Loucy (cell line): Measurements from ENCODE around the gene BRICD5.

ENCODE experiments used
- H2AFZ ChIP-seq: fragments of 200-600 bp; sonication (generic); 2 replicates; pipeline ENCODE4 v1.6.0; 2016; ENCODE audit warnings: antibody characterized with exemption, mild to moderate bottlenecking, low read length, moderate library complexity
- H3F3A ChIP-seq: fragments of 200-600 bp; 2 replicates; pipeline ENCODE4 v1.6.0; 2016; ENCODE audit warnings: antibody characterized with exemption, low read depth, mild to moderate bottlenecking
- H3K27me3 ChIP-seq: fragments of 200-600 bp; sonication (generic); 2 replicates; pipeline ENCODE4 v1.6.1; 2014; ENCODE audit warnings: low read length, mild to moderate bottlenecking; ENCODE audit not compliant: insufficient read depth, poor library complexity, severe bottlenecking
- H3K36me3 ChIP-seq: fragments of 200-600 bp; sonication (generic); 2 replicates; pipeline ENCODE4 v1.6.1; 2016; ENCODE audit warnings: low read length; ENCODE audit not compliant: insufficient read depth
- H3K4me1 ChIP-seq: fragments of 200-600 bp; sonication (generic); 2 replicates; pipeline ENCODE4 v1.5.1; 2014; ENCODE audit warnings: low read length, mild to moderate bottlenecking; ENCODE audit not compliant: insufficient read depth, poor library complexity, severe bottlenecking
- H3K4me2 ChIP-seq: fragments of 200-600 bp; sonication (generic); 2 replicates; pipeline ENCODE4 v1.6.0; 2014; ENCODE audit warnings: antibody characterized with exemption, low read length, low read depth, mild to moderate bottlenecking; ENCODE audit not compliant: poor library complexity, severe bottlenecking
- H3K4me3 ChIP-seq: fragments of 200-600 bp; sonication (generic); 2 replicates; pipeline ENCODE4 v1.5.1; 2014; ENCODE audit warnings: low read length, mild to moderate bottlenecking, mixed read lengths; ENCODE audit not compliant: poor library complexity, severe bottlenecking
- H3K79me2 ChIP-seq: fragments of 200-600 bp; sonication (generic); 2 replicates; pipeline ENCODE4 v1.6.1; 2014; ENCODE audit warnings: low read length; ENCODE audit not compliant: insufficient read depth
- H3K9ac ChIP-seq: fragments of 200-600 bp; sonication (generic); 2 replicates; pipeline ENCODE4 v1.6.0; 2014; ENCODE audit warnings: mild to moderate bottlenecking, low read depth, low read length, moderate library complexity; ENCODE audit not compliant: poor library complexity, severe bottlenecking
- H3K9me2 ChIP-seq: fragments of 200-600 bp; sonication (generic); replicated peaks from 2 replicates; pipeline ENCODE4 v1.6.1; 2016; ENCODE audit warnings: low read depth, low read length, mixed read lengths
- H3K9me3 ChIP-seq: fragments of 200-600 bp; sonication (generic); 2 replicates; pipeline ENCODE4 v1.6.1; 2014; ENCODE audit warnings: mild to moderate bottlenecking, antibody characterized with exemption, low read length, low read depth; ENCODE audit not compliant: insufficient read depth
- H4K20me1 ChIP-seq: fragments of 200-600 bp; sonication (generic); 2 replicates; pipeline ENCODE4 v1.6.0; 2014; ENCODE audit warnings: antibody characterized with exemption, low read length, mild to moderate bottlenecking; ENCODE audit not compliant: insufficient read depth, poor library complexity, severe bottlenecking
- CTCF ChIP-seq: fragments of 200-600 bp; sonication (generic); conservative IDR thresholded peaks from 2 replicates; pipeline ENCODE4 v1.5.1; 2014; ENCODE audit warnings: mild to moderate bottlenecking, antibody characterized with exemption, low read length
- EZH2phosphoT487 ChIP-seq: fragments of 200-600 bp; IDR thresholded peaks from 2 replicates; pipeline ENCODE4 v1.6.1; 2018; ENCODE audit warnings: antibody characterized with exemption, mild to moderate bottlenecking, moderate library complexity, borderline replicate concordance

BRICD5 gene

GRCh38 chr16:2200313-2200712 is 10.3 kb downstream of the BRICD5 start:
- no peaks in the 10 kb centered on the region for H3K4me1 ChIP-seq
- H4K20me1 ChIP-seq, result no peaks in the 10 kb centered on the region
- H2AFZ ChIP-seq, result no peak overlapping the region
- H3K9me3 ChIP-seq, result no peaks in the 10 kb centered on the region
- H3K4me3 ChIP-seq, result no peak overlapping the region
- no peak for TF ChIP-seq CTCF
- TF ChIP-seq EZH2phosphoT487, result no peak
- H3K4me2 ChIP-seq, result no peak overlapping the region
- H3K36me3 ChIP-seq, result no peaks in the 10 kb centered on the region
- H3K79me2 ChIP-seq, result no peaks in the 10 kb centered on the region
- no peaks in the 10 kb centered on the region for H3K9me2 ChIP-seq
- H3F3A ChIP-seq, result no peaks in the 10 kb centered on the region
- no peak overlapping the region for H3K9ac ChIP-seq
- H3K27me3 ChIP-seq, result no peaks in the 10 kb centered on the region

GRCh38 chr16:2199621-2200139 is 11.0 kb downstream of the BRICD5 start:
- Histone ChIP-seq H3K9ac (no peak overlapping the region), H3K9me2 (no peaks in the 10 kb centered on the region), H3K4me3 (no peak overlapping the region), H3K36me3 (no peaks in the 10 kb centered on the region), H4K20me1 (no peaks in the 10 kb centered on the region), H3K9me3 (no peaks in the 10 kb centered on the region), H2AFZ (no peak overlapping the region), H3K79me2 (no peaks in the 10 kb centered on the region), H3K4me1 (no peaks in the 10 kb centered on the region), H3K27me3 (no peaks in the 10 kb centered on the region), H3K4me2 (no peak overlapping the region), H3F3A (no peaks in the 10 kb centered on the region)
- TF ChIP-seq CTCF (no peak), EZH2phosphoT487 (no peak)

- H3K4me3 ChIP-seq, result no peak overlapping the region
- no peak overlapping the region for H3K4me2 ChIP-seq
- no peaks in the 10 kb centered on the region for H3K27me3 ChIP-seq
- no peaks in the 10 kb centered on the region for H3K9me2 ChIP-seq
- no peaks in the 10 kb centered on the region for H3K4me1 ChIP-seq
- no peaks in the 10 kb centered on the region for H3F3A ChIP-seq
- no peaks in the 10 kb centered on the region for H3K9me3 ChIP-seq
- H3K36me3 ChIP-seq, result no peaks in the 10 kb centered on the region
- TF ChIP-seq EZH2phosphoT487 (no peak), CTCF (no peak)
- H3K9ac ChIP-seq, result no peak overlapping the region
- no peak overlapping the region for H2AFZ ChIP-seq
- no peaks in the 10 kb centered on the region for H4K20me1 ChIP-seq
- H3K79me2 ChIP-seq, result no peaks in the 10 kb centered on the region
These were observed 11.6 kb downstream of the BRICD5 start for GRCh38 chr16:2199095-2199494.
